Esophagus muscularis mucosa (tissue), 4 donors: ENCODE data around the gene HS3ST3A1.

Source experiments
- EP300 ChIP-seq: sonication (generic); formaldehyde crosslinking; IDR thresholded peaks from one replicate; pipeline ENCODE4 v1.6.1; 2017; ENCODE audit warnings: antibody characterized with exemption
- POLR2A ChIP-seq: fragments of 450-650 bp; IDR thresholded peaks from one replicate; pipeline ENCODE4 v1.6.1; 2017; ENCODE audit warnings: antibody characterized with exemption, moderate library complexity, mild to moderate bottlenecking, low read depth
- TF ChIP-seq, protein P1 (sequence below), 3 experiments: fragments of 200-600 bp in 2 of 3; fragments of 450-650 bp in 1 of 3; sonication (generic) in 2 of 3; IDR thresholded peaks; one replicate each; pipeline ENCODE4 v1.5.1; 2017 to 2019; ENCODE audit warnings: antibody characterized with exemption in 3 of 3, mild to moderate bottlenecking in 2 of 3, moderate library complexity in 1 of 3

DNA sequence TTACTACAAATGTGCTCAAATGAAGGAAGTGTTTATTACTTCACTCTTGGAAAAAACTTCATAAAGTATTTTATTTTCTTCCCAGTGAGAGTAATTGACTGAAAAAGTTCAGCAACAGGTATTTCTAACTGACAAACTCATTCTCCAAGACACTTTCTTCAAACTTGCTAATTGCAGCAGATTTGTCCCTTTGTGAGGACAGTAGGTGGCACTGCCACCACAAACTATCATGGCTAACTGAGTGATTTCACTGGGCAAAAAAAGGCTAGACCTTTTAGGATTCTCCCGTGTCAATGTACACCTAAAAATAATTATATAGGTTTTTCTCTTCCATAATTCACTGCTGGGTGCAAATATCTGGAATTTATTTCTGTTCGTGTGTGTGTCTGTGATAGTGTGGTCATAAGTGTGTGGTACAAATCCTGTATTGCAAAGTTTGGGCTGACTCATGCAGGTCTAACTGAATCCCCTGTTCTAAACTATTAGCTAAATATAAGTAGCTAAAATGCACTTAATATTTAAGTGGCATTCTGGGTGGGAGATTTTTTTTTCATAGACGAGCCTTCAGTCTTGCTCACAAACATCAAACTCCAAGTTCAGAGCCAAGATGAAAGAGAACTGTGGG is 3.9 kb downstream of the HS3ST3A1 start:
- TF ChIP-seq, protein P1, sequence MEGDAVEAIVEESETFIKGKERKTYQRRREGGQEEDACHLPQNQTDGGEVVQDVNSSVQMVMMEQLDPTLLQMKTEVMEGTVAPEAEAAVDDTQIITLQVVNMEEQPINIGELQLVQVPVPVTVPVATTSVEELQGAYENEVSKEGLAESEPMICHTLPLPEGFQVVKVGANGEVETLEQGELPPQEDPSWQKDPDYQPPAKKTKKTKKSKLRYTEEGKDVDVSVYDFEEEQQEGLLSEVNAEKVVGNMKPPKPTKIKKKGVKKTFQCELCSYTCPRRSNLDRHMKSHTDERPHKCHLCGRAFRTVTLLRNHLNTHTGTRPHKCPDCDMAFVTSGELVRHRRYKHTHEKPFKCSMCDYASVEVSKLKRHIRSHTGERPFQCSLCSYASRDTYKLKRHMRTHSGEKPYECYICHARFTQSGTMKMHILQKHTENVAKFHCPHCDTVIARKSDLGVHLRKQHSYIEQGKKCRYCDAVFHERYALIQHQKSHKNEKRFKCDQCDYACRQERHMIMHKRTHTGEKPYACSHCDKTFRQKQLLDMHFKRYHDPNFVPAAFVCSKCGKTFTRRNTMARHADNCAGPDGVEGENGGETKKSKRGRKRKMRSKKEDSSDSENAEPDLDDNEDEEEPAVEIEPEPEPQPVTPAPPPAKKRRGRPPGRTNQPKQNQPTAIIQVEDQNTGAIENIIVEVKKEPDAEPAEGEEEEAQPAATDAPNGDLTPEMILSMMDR (IDR thresholded peaks at IDR 0.05): peak; percentile 47 to 60 (median 54)
- no peak for TF ChIP-seq POLR2A
- TF ChIP-seq EP300: no peak
